Peyer's patch (tissue), 4 donors: ENCODE results near the gene POMT2. TPM values are rescaled to one million over a fixed set of nuclear protein-coding genes. Genes with fewer than 3 reads are reported as not detected.

Source experiments
- DNase-seq, 3 donors: peaks; one replicate each; pipeline ENCODE4 v3.0.0-alpha.2; 2017 to 2019
- H3K27ac ChIP-seq, 4 donors: fragments of 200-600 bp; sonication (generic); one replicate each; pipeline ENCODE4 v1.5.1; 2016 to 2019
- H3K27me3 ChIP-seq, 2 donors: fragments of 200-600 bp; sonication (generic); one replicate each; pipeline ENCODE4 v1.5.1; 2019
- H3K36me3 ChIP-seq, 3 donors: fragments of 200-600 bp; sonication (generic); one replicate each; pipeline ENCODE4 v1.5.1; 2016 to 2019
- H3K4me1 ChIP-seq, 4 donors: fragments of 200-600 bp; sonication (generic); one replicate each; pipeline ENCODE4 v1.5.1; 2016 to 2019
- H3K4me3 ChIP-seq, 4 donors: fragments of 200-600 bp; sonication (generic); 1 replicate in 3 of 4; 2 replicates in 1 of 4; pipeline ENCODE4 v1.5.1; 2016 to 2019; ENCODE audit warnings: mild to moderate bottlenecking in 1 of 4
- H3K9me3 ChIP-seq, 4 donors: fragments of 200-600 bp; sonication (generic); one replicate each; pipeline ENCODE4 v1.5.1; 2016 to 2019; ENCODE audit warnings: mild to moderate bottlenecking in 1 of 4
- POLR2A ChIP-seq, 2 donors: fragments of 450-650 bp; IDR thresholded peaks; one replicate each; pipeline ENCODE4 v1.5.1; 2017; ENCODE audit warnings: antibody characterized with exemption in 2 of 2, mild to moderate bottlenecking in 2 of 2, moderate library complexity in 2 of 2
- total RNA-seq, 4 donors: library from RNA; depleted of rRNA; stranded (reverse); fragments of >200 nt; gene quantifications; one replicate each; pipeline ENCODE4 v1.1.0, GENCODE V29; 2016
- TF ChIP-seq, protein P1 (sequence below), 6 experiments: fragments of 450-650 bp in 4 of 6; fragments of 200-600 bp in 2 of 6; sonication (generic) in 1 of 6; IDR thresholded peaks; one replicate each; pipeline ENCODE4 v1.5.1; 2017 to 2019; ENCODE audit warnings: antibody characterized with exemption in 6 of 6, mild to moderate bottlenecking in 3 of 6, moderate library complexity in 1 of 6

POMT2 gene
- total RNA-seq, 4 donors from 2014 or later, result 19.0 to 43.0 (median 31.6) TPM

DNA sequence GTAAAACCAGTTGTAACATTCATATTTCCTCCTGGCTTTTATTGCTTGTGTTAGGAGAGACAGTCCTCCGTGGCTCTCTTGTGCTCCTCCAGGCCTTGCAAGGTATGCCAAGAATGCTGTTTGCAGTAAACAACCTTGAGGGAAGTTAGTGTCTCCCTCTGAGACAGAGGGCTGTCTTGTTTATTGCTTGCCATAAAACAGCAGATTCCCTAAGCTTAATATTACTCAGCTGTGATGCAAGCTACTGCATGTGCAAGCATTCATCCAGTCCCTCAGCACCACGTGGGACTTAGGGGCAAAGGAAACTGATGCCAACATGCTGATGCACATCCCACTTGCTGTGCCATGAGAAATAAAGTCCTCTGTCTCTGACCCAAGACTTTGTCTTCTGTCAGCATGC, 6.6 kb downstream of the POMT2 start:
- Histone ChIP-seq H3K9me3 (no peaks in the 10 kb centered on the region), H3K36me3 (no peaks in the 10 kb centered on the region), H3K27me3 (no peaks in the 10 kb centered on the region), H3K4me1 (peaks cover 0 to 33% (median 0%) of the 10 kb centered on the region in 4 donors), H3K27ac (peak overlapping the region in 2 of 4 donors; percentile 4 to 50), H3K4me3 (no peak overlapping the region)
- DNase-seq, result peak in 1 of 3 donors; percentile 54
- TF ChIP-seq POLR2A (IDR thresholded peaks at IDR 0.05), result no peak
- TF ChIP-seq, protein P1, sequence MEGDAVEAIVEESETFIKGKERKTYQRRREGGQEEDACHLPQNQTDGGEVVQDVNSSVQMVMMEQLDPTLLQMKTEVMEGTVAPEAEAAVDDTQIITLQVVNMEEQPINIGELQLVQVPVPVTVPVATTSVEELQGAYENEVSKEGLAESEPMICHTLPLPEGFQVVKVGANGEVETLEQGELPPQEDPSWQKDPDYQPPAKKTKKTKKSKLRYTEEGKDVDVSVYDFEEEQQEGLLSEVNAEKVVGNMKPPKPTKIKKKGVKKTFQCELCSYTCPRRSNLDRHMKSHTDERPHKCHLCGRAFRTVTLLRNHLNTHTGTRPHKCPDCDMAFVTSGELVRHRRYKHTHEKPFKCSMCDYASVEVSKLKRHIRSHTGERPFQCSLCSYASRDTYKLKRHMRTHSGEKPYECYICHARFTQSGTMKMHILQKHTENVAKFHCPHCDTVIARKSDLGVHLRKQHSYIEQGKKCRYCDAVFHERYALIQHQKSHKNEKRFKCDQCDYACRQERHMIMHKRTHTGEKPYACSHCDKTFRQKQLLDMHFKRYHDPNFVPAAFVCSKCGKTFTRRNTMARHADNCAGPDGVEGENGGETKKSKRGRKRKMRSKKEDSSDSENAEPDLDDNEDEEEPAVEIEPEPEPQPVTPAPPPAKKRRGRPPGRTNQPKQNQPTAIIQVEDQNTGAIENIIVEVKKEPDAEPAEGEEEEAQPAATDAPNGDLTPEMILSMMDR (IDR thresholded peaks at IDR 0.05), result peak in 1 of 6 experiments; percentile 17

DNA sequence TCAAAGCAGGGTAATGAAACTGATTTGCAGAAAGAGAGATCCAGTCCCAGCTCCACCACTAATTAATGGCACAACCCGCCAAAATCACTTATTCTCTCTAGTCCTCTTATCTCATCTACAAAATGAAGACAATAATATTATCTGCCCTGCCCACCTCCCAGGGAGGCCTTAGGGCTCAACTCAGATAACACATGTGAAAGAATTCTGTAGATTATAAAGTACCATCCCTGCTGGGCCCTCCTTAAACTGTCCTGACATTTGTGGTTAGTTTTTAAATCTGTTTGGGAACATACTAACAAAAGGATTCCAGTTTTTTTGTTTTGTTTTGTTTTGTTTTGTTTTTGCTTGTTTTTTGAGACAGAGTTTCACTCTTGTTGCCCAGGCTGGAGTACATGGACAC, 7.3 kb downstream of the POMT2 start:
- Histone ChIP-seq H3K4me3 (no peak overlapping the region), H3K27me3 (no peaks in the 10 kb centered on the region)
- TF ChIP-seq, protein P1 (IDR thresholded peaks at IDR 0.05), result no peak
- no peak for TF ChIP-seq POLR2A (IDR thresholded peaks at IDR 0.05)

DNA sequence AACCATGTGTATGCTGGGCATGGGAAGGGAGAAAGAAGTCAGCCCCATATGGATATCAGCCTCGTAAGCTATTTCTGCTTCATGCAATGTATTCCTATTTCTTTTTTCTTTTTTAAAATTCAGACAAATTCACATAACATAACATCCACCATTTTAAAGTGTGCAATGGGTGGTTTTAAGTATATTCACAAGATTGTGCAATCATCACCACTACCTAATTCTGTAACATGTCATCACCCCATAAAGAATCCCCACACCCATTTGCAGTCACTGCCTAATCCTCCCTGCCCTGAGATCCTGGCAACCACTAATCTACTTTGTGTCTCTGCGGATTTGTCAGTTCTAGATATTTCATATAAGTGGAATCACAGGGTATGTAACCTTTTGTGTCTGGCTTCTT, 9.5 kb downstream of the POMT2 start:
- Histone ChIP-seq H3K9me3 (no peaks in the 10 kb centered on the region), H3K27me3 (no peaks in the 10 kb centered on the region), H3K4me3 (no peak overlapping the region), H3K27ac (no peak overlapping the region), H3K4me1 (peaks cover 0 to 22% (median 0%) of the 10 kb centered on the region in 4 donors), H3K36me3 (no peaks in the 10 kb centered on the region)
- TF ChIP-seq POLR2A (IDR thresholded peaks at IDR 0.05), result no peak
- no peak for DNase-seq

More for the DNA sequence above, 7.3 kb downstream of the POMT2 start:
- no peaks in the 10 kb centered on the region for H3K9me3 ChIP-seq
- peak overlapping the region in 1 of 4 donors; percentile 50 for H3K27ac ChIP-seq
- H3K36me3 ChIP-seq, result no peaks in the 10 kb centered on the region
- peaks cover 0 to 33% (median 0%) of the 10 kb centered on the region in 4 donors for H3K4me1 ChIP-seq
- no peak for DNase-seq

DNA sequence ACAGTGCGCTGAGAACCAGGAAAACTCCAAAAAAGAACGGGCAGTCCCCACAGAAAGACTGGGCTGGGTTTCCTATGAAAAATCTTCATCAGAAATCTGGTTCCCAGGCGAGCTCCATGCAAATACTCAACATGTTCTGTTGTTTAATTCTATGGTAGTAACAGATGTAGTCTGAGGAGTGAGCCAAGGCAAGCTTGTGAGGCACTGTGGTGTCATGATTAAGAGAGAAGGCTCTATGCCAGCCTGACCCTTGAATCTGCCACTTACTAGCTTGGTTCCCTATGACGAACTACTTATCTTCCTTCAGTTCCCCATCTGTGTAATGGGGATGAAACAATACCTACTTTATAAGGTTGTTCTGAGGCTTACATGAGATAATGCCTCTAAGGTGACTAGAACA, 10.7 kb downstream of the POMT2 start:
- no peak for DNase-seq
- Histone ChIP-seq H3K9me3 (no peaks in the 10 kb centered on the region), H3K4me3 (no peak overlapping the region), H3K36me3 (peaks cover 0 to 7% (median 0%) of the 10 kb centered on the region in 3 donors), H3K4me1 (peaks cover 0 to 20% (median 0%) of the 10 kb centered on the region in 4 donors), H3K27me3 (no peaks in the 10 kb centered on the region), H3K27ac (no peak overlapping the region)
- no peak for TF ChIP-seq POLR2A (IDR thresholded peaks at IDR 0.05)
- TF ChIP-seq, protein P1 (IDR thresholded peaks at IDR 0.05), result no peak

DNA sequence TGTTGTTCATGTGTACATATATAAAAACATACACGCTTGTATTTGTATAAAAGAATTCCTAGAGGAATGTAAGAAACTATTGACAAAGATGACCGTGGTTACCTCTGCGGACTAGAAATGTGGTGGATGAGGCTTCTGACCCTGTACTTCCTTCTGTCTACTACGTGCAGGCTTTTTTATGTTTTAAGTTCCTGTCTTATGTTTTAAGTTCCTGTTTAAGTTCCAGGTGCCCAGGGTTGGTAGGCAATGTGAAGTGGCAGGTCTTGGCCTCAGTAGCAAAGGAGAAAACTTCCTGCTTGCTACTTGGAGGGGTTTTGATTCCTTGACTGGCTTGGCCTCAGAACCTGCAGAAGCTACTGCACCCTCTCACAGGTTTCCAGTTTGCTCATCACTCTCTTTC, 11.6 kb downstream of the POMT2 start:
- Histone ChIP-seq H3K36me3 (peaks cover 0 to 7% (median 0%) of the 10 kb centered on the region in 3 donors), H3K27me3 (no peaks in the 10 kb centered on the region), H3K4me1 (peaks cover 0 to 12% (median 0%) of the 10 kb centered on the region in 4 donors), H3K9me3 (no peaks in the 10 kb centered on the region), H3K27ac (no peak overlapping the region), H3K4me3 (no peak overlapping the region)
- no peak for DNase-seq
- TF ChIP-seq, protein P1 (IDR thresholded peaks at IDR 0.05), result no peak
- TF ChIP-seq POLR2A (IDR thresholded peaks at IDR 0.05), result no peak

DNA sequence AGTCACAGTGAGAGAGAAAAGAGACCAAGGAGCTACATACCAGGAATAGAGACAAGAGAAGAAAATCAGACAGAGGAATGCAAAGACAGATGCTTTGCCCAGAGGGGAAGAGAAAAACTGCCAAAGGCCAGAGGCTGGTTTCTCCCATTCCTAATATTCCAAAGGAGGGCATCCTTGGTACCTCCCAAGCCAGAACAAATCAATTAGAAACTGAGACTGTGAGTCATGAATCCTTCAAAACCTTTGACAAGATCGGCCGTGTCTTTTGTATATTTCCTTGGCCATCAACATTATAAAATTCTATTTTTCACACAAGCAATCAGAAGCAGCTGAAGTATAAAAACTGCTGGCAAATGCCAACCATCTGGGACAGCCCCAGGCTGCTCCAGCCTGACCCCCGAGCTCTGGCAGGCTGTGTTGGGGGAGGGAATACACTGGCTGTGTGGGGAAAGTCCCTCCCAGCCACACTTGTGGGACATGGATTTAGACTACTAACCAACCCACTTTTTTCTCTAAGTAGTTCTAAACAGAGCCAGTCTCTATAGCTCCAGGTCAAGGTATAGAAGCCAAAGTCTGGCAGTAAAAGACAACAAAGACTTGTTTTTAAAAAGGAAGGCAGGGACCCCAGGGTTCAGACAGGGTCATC, 13.7 kb downstream of the POMT2 start:
- no peaks in the 10 kb centered on the region for H3K4me1 ChIP-seq
- no peaks in the 10 kb centered on the region for H3K27me3 ChIP-seq
- H3K27ac ChIP-seq, result no peak overlapping the region
- peaks cover 0 to 7% (median 0%) of the 10 kb centered on the region in 3 donors for H3K36me3 ChIP-seq
- no peak for DNase-seq
- TF ChIP-seq, protein P1 (IDR thresholded peaks at IDR 0.05), result no peak
- TF ChIP-seq POLR2A (IDR thresholded peaks at IDR 0.05), result no peak
- H3K9me3 ChIP-seq, result no peaks in the 10 kb centered on the region
- no peak overlapping the region for H3K4me3 ChIP-seq
